ENCODE data around the gene GRM7.

GRM7 gene

GRCh38 chr3:6860149-6860953 lies 564 bp upstream of the GRM7 start:
- H3K27ac ChIP-seq (ENCODE audit: low read length) = no peak overlapping the region
- H3K27me3 ChIP-seq (replicated peaks; ENCODE audit: insufficient read depth, low read length) = no peaks in the 10 kb centered on the region
- no peaks in the 10 kb centered on the region for H3K36me3 ChIP-seq (replicated peaks; ENCODE audit: insufficient read depth, low read length)
- no peaks in the 10 kb centered on the region for H3K9me2 ChIP-seq (replicated peaks; ENCODE audit: insufficient read depth, low read length)
- H3K4me2 ChIP-seq (ENCODE audit: low read depth, low read length) = no peak overlapping the region
- no peak for DNase-seq
- no peaks in the 10 kb centered on the region for H3K79me2 ChIP-seq (ENCODE audit: low read length)
- no peaks in the 10 kb centered on the region for H3F3A ChIP-seq (ENCODE audit: insufficient read depth, low read length)
- no peak for TF ChIP-seq EZH2 (optimal IDR thresholded peaks at IDR 0.05; ENCODE audit: low read depth, low read length)
- no peak for TF ChIP-seq EZH2phosphoT487 (IDR thresholded peaks at IDR 0.05; ENCODE audit: low read length)
- TF ChIP-seq CTCF (IDR thresholded peaks at IDR 0.05; ENCODE audit: low read length) = no peak
- no peaks in the 10 kb centered on the region for H3K4me1 ChIP-seq (ENCODE audit: low read length)
- no peak overlapping the region for H3K9ac ChIP-seq (ENCODE audit: low read length)
- H3K4me3 ChIP-seq (ENCODE audit: low read length) = no peak overlapping the region
- H4K20me1 ChIP-seq (ENCODE audit: insufficient read depth, low read length) = no peaks in the 10 kb centered on the region
- no peaks in the 10 kb centered on the region for H3K9me3 ChIP-seq (replicated peaks; ENCODE audit: insufficient read depth, low read length)
- H2AFZ ChIP-seq (ENCODE audit: low read length) = no peak overlapping the region

DNA sequence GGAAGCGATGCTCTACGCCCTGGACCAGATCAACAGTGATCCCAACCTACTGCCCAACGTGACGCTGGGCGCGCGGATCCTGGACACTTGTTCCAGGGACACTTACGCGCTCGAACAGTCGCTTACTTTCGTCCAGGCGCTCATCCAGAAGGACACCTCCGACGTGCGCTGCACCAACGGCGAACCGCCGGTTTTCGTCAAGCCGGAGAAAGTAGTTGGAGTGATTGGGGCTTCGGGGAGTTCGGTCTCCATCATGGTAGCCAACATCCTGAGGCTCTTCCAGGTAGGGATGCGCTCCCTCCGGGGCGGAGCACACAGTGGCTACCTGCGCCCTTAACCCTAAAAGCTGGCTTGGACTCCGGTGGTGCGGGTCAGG lies 698 bp downstream of the GRM7 start:
- H3K9me3 ChIP-seq (replicated peaks; ENCODE audit: insufficient read depth, low read length) = no peaks in the 10 kb centered on the region
- H3K4me2 ChIP-seq (ENCODE audit: low read depth, low read length) = no peak overlapping the region
- TF ChIP-seq EZH2 (optimal IDR thresholded peaks at IDR 0.05; ENCODE audit: low read depth, low read length) = no peak
- H3K27me3 ChIP-seq (replicated peaks; ENCODE audit: insufficient read depth, low read length) = no peaks in the 10 kb centered on the region
- H3K79me2 ChIP-seq (ENCODE audit: low read length) = no peaks in the 10 kb centered on the region
- H2AFZ ChIP-seq (ENCODE audit: low read length) = no peak overlapping the region
- no peak overlapping the region for H3K4me3 ChIP-seq (ENCODE audit: low read length)
- H3K4me1 ChIP-seq (ENCODE audit: low read length) = no peaks in the 10 kb centered on the region
- no peak overlapping the region for H3K27ac ChIP-seq (ENCODE audit: low read length)
- no peaks in the 10 kb centered on the region for H3K9me2 ChIP-seq (replicated peaks; ENCODE audit: insufficient read depth, low read length)
- no peak overlapping the region for H3K9ac ChIP-seq (ENCODE audit: low read length)
- DNase-seq = no peak
- H4K20me1 ChIP-seq (ENCODE audit: insufficient read depth, low read length) = no peaks in the 10 kb centered on the region
- H3K36me3 ChIP-seq (replicated peaks; ENCODE audit: insufficient read depth, low read length) = no peaks in the 10 kb centered on the region
- no peaks in the 10 kb centered on the region for H3F3A ChIP-seq (ENCODE audit: insufficient read depth, low read length)

- Histone ChIP-seq H3K9ac (ENCODE audit: low read length) (no peak overlapping the region), H3K27me3 (replicated peaks; ENCODE audit: insufficient read depth, low read length) (no peaks in the 10 kb centered on the region), H3K4me3 (ENCODE audit: low read length) (no peak overlapping the region)
Observed at GRCh38 chr3:6862041-6862879, 1.3 kb downstream of the GRM7 start.

More at GRCh38 chr3:6862041-6862879, 1.3 kb downstream of the GRM7 start:
- H3K27ac ChIP-seq (ENCODE audit: low read length) = no peak overlapping the region
- no peaks in the 10 kb centered on the region for H3K9me2 ChIP-seq (replicated peaks; ENCODE audit: insufficient read depth, low read length)
- no peaks in the 10 kb centered on the region for H4K20me1 ChIP-seq (ENCODE audit: insufficient read depth, low read length)
- DNase-seq = no peak
- H2AFZ ChIP-seq (ENCODE audit: low read length) = no peak overlapping the region
- H3K4me1 ChIP-seq (ENCODE audit: low read length) = no peaks in the 10 kb centered on the region
- no peaks in the 10 kb centered on the region for H3K9me3 ChIP-seq (replicated peaks; ENCODE audit: insufficient read depth, low read length)
- H3K36me3 ChIP-seq (replicated peaks; ENCODE audit: insufficient read depth, low read length) = no peaks in the 10 kb centered on the region
- H3F3A ChIP-seq (ENCODE audit: insufficient read depth, low read length) = no peaks in the 10 kb centered on the region
- H3K4me2 ChIP-seq (ENCODE audit: low read depth, low read length) = no peak overlapping the region
- TF ChIP-seq CTCF (IDR thresholded peaks at IDR 0.05; ENCODE audit: low read length) (no peak), EZH2 (optimal IDR thresholded peaks at IDR 0.05; ENCODE audit: low read depth, low read length) (no peak), EZH2phosphoT487 (IDR thresholded peaks at IDR 0.05; ENCODE audit: low read length) (no peak)
- H3K79me2 ChIP-seq (ENCODE audit: low read length) = no peaks in the 10 kb centered on the region
